Glutamatergic neuron (in vitro differentiated cells): ENCODE measurements around the gene LGR5. TPM values are rescaled to one million over a fixed set of nuclear protein-coding genes. Genes with fewer than 3 reads are reported as not detected.

Experiments
- DNase-seq: peaks from one replicate; pipeline ENCODE4 v3.0.0; 2022
- H3K27ac Mint-ChIP-seq: one replicate; pipeline ENCODE4 v1.8.0; 2020; ENCODE audit warnings: mild to moderate bottlenecking, mixed read lengths, inconsistent platforms; ENCODE audit not compliant: unreplicated experiment
- H3K27me3 Mint-ChIP-seq: one replicate; pipeline ENCODE4 v1.8.0; 2020; ENCODE audit warnings: mild to moderate bottlenecking, moderate library complexity, mixed read lengths, inconsistent platforms; ENCODE audit not compliant: unreplicated experiment
- H3K36me3 Mint-ChIP-seq: one replicate; pipeline ENCODE4 v1.8.0; 2020; ENCODE audit warnings: mild to moderate bottlenecking, mixed read lengths, inconsistent platforms; ENCODE audit not compliant: unreplicated experiment
- H3K4me1 Mint-ChIP-seq: one replicate; pipeline ENCODE4 v1.8.0; 2020; ENCODE audit warnings: mild to moderate bottlenecking, low read depth, mixed read lengths, inconsistent platforms; ENCODE audit not compliant: unreplicated experiment
- H3K4me3 Mint-ChIP-seq: one replicate; pipeline ENCODE4 v1.8.0; 2020; ENCODE audit warnings: mild to moderate bottlenecking, mixed read lengths, inconsistent platforms; ENCODE audit not compliant: unreplicated experiment
- H3K9me3 Mint-ChIP-seq: one replicate; pipeline ENCODE4 v1.8.0; 2020; ENCODE audit warnings: mild to moderate bottlenecking, moderate library complexity, mixed read lengths, inconsistent platforms; ENCODE audit not compliant: unreplicated experiment
- total RNA-seq: library from RNA; stranded (reverse); fragmentation: NEBNext Ultra II Directional; extraction: Animal tissue kit (Norgen Biotek cat#: 25700); gene quantifications from one replicate; pipeline ENCODE4 v1.2.1, GENCODE V29; 2021; ENCODE audit not compliant: unreplicated experiment
- TF ChIP-seq, protein P1 (sequence below): fragments of 200-600 bp; sonication (generic); IDR thresholded peaks from one replicate; pipeline ENCODE4 v1.5.0; 2021; ENCODE audit not compliant: partially characterized antibody, unreplicated experiment

The LGR5 gene
- total RNA-seq, 1 donor from 2014 or later = 3.1 TPM

DNA sequence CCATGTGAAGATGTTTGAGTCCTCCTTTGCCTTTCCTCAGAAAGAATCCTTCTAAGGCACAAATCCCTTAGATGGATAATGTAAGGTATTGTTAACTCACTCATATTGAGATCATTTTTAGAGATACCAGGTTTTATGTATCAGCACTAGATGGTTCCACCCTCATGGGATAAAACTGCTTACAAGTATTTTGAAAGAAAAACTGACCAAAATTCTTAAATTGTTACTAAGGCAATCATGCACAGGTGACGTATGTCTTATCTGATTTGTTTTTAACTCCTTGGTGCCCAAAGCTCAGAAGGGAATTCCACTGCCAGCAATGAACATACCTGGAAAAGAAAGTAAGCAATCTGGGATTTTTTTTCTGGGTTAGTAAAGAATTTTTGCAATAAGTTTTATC is 145.6 kb downstream of the LGR5 start:
- no peak overlapping the region for H3K4me3 Mint-ChIP-seq
- DNase-seq = no peak
- H3K27ac Mint-ChIP-seq = no peak overlapping the region
- no peaks in the 10 kb centered on the region for H3K9me3 Mint-ChIP-seq
- no peaks in the 10 kb centered on the region for H3K36me3 Mint-ChIP-seq
- H3K27me3 Mint-ChIP-seq = no peaks in the 10 kb centered on the region
- TF ChIP-seq, protein P1, sequence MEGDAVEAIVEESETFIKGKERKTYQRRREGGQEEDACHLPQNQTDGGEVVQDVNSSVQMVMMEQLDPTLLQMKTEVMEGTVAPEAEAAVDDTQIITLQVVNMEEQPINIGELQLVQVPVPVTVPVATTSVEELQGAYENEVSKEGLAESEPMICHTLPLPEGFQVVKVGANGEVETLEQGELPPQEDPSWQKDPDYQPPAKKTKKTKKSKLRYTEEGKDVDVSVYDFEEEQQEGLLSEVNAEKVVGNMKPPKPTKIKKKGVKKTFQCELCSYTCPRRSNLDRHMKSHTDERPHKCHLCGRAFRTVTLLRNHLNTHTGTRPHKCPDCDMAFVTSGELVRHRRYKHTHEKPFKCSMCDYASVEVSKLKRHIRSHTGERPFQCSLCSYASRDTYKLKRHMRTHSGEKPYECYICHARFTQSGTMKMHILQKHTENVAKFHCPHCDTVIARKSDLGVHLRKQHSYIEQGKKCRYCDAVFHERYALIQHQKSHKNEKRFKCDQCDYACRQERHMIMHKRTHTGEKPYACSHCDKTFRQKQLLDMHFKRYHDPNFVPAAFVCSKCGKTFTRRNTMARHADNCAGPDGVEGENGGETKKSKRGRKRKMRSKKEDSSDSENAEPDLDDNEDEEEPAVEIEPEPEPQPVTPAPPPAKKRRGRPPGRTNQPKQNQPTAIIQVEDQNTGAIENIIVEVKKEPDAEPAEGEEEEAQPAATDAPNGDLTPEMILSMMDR = no peak
- no peaks in the 10 kb centered on the region for H3K4me1 Mint-ChIP-seq

DNA sequence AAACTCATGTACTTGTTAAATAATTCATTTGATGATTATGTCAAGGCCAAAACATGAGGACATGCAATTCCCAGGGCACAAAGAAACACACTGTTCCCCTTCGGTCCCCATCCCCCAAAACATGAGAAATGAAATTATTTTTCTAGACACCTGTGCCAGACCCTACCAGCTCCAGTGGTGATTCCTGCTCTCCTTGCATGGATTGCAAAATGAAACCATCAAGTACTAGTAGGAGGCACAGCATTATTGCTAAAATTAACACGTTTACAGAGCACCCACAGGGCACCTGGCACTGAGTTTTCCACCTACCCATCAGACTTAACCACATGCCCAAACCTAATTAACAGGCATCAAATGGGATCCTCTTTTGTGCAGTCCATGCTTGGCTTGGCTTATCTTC is 147.4 kb downstream of the LGR5 start:
- Mint-ChIP-seq H3K27ac (no peak overlapping the region), H3K4me1 (no peaks in the 10 kb centered on the region), H3K9me3 (no peaks in the 10 kb centered on the region), H3K36me3 (no peaks in the 10 kb centered on the region), H3K27me3 (no peaks in the 10 kb centered on the region), H3K4me3 (no peak overlapping the region)
- no peak for DNase-seq
- TF ChIP-seq, protein P1 = no peak

DNA sequence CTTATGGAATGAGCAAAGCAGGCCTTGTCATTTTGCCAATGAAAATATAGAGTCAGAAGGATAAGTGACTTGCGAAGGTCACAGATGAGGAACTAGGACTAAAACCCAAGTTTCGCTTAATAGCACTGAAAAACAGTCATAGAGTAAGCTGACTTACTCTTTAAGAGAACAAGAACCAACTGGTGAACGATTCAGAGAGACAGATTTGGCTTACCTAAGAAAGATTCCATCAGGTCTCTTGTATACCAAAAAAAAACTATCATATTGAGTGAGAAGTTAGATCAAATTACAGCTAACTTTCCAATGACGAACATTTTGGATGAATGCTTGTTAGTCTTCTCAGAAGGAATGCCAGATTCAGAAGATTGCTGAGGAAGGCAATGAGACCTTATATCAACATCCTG is 149.9 kb downstream of the LGR5 start:
- Mint-ChIP-seq H3K27ac (no peak overlapping the region), H3K36me3 (no peaks in the 10 kb centered on the region), H3K4me3 (no peak overlapping the region), H3K9me3 (no peaks in the 10 kb centered on the region), H3K4me1 (no peaks in the 10 kb centered on the region), H3K27me3 (no peaks in the 10 kb centered on the region)
- no peak for DNase-seq
- TF ChIP-seq, protein P1 = no peak

DNA sequence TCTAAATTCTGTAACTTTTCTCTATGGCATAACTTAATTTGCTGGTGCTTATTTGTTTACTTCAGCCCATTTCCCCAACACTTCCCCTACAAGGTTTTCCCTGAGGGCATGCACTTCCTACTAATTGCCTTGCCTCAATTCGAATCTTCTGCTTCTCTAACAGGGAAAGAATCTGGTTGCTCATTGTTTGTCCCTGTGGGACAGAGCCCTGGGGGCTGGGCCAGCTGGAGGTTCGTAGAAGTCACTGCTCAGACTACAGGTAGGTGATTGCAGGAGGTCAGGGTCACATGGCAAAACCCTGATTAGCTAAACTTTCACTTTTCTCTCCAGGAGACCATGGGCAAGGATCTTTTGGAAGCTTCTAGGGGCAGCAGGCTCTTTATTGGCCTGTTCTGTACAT is 152.0 kb downstream of the LGR5 start:
- Mint-ChIP-seq H3K9me3 (no peaks in the 10 kb centered on the region), H3K27me3 (no peaks in the 10 kb centered on the region), H3K36me3 (no peaks in the 10 kb centered on the region), H3K4me1 (no peaks in the 10 kb centered on the region), H3K27ac (no peak overlapping the region), H3K4me3 (no peak overlapping the region)
- DNase-seq = no peak
- TF ChIP-seq, protein P1 = no peak

DNA sequence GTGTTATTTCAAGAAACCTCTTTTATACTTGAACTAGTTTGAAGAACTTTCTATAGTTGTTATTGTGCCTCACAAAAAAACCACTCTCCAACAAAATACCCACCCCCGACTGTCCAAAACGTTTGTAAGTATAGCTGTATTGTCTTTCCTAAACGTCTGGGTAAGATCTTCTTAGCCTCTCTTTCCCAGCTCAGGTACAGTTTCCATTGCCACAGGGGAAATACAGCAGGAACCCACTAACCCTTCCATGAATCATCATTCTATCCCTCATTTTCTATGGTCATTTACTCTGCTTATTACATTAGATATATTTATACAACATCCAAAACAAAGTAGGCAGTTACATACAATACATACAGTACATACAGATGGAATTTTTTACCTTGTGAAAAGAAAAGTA is 153.2 kb downstream of the LGR5 start:
- Mint-ChIP-seq H3K9me3 (no peaks in the 10 kb centered on the region), H3K4me1 (no peaks in the 10 kb centered on the region), H3K4me3 (no peak overlapping the region), H3K27me3 (no peaks in the 10 kb centered on the region), H3K27ac (no peak overlapping the region), H3K36me3 (no peaks in the 10 kb centered on the region)
- no peak for DNase-seq
- TF ChIP-seq, protein P1 = no peak
